ENCODE measurements around the gene TTC23L. TPM values are rescaled to one million over a fixed set of nuclear protein-coding genes. Genes with fewer than 3 reads are reported as not detected.

Gene TTC23L
- total RNA-seq, 1 experiment from 2014 or later = 0.41 TPM

- TF ChIP-seq EZH2 (IDR thresholded peaks at IDR 0.05; ENCODE audit: borderline replicate concordance, low read depth, low read length, poor library complexity, severe bottlenecking) (no peak), CTCF (conservative IDR thresholded peaks at IDR 0.05; ENCODE audit: low read depth, low read length) (no peak)
- POLR2A ChIA-PET (ENCODE audit: low non-redundant PET) = interaction anchor here (0.6 kb wide), 1 partner anchor 32 kb away, joined by 3 read pairs; no protein-coding TSS in a partner anchor
- Histone ChIP-seq H3K9me3 (ENCODE audit: low read depth, low read length, poor library complexity, severe bottlenecking) (no peaks in the 10 kb centered on the region), H3K4me3 (ENCODE audit: low read depth, low read length, poor library complexity, severe bottlenecking) (no peak overlapping the region), H3K36me3 (ENCODE audit: insufficient read depth, low read length, poor library complexity, severe bottlenecking) (no peaks in the 10 kb centered on the region), H3K27ac (ENCODE audit: low read depth, low read length, poor library complexity, severe bottlenecking) (no peak overlapping the region), H3K27me3 (replicated peaks; ENCODE audit: insufficient read depth, low read depth, low read length, poor library complexity) (peaks cover under 1% of the 10 kb centered on the region), H3K4me1 (ENCODE audit: insufficient read depth, low read length, poor library complexity, severe bottlenecking) (no peaks in the 10 kb centered on the region)
- CTCF ChIA-PET = no interaction called here
- no TSS peak for BruUV-seq (replicated peaks)
- intact Hi-C loops (cut with micrococcal nuclease; ENCODE audit: unreplicated experiment) = loop anchor here (2.0 kb wide), 1 partner anchor 401 kb away; no protein-coding TSS in a partner anchor
- no peak for DNase-seq (ENCODE audit: low spot score)
Observed at GRCh38 chr5:34891981-34892380, 53.0 kb downstream of the TTC23L start.

DNA sequence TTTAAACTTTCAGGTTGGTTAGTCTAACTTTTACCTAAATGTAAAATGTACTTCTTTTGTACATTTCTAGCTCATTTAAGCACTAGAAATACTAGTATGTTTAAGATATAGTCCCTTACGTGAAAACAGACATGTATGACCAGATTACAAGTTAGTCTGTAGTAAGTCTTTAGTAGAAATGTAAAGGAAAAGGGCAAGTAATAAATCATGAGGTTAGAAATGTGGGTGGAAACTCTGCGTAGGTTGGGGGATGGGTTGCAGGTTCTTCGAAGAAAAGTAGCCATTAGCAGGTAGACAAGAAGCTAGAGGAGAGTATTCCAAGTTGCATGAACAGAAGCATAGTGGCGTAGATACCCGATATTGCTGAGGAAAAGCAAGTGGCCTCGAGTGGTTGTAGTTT is 53.5 kb downstream of the TTC23L start:
- H3K27ac ChIP-seq (ENCODE audit: low read depth, low read length, poor library complexity, severe bottlenecking) = no peak overlapping the region
- H3K9me3 ChIP-seq (ENCODE audit: low read depth, low read length, poor library complexity, severe bottlenecking) = no peaks in the 10 kb centered on the region
- H3K4me1 ChIP-seq (ENCODE audit: insufficient read depth, low read length, poor library complexity, severe bottlenecking) = no peaks in the 10 kb centered on the region
- H3K27me3 ChIP-seq (replicated peaks; ENCODE audit: insufficient read depth, low read depth, low read length, poor library complexity) = no peaks in the 10 kb centered on the region
- DNase-seq (ENCODE audit: low spot score) = no peak
- ChIA-PET POLR2A (ENCODE audit: low non-redundant PET) (interaction anchor here (0.6 kb wide), 1 partner anchor 32 kb away, joined by 3 read pairs; no protein-coding TSS in a partner anchor), CTCF (no interaction called here)
- intact Hi-C loops (cut with micrococcal nuclease; ENCODE audit: unreplicated experiment) = no loop called here
- no peaks in the 10 kb centered on the region for H3K36me3 ChIP-seq (ENCODE audit: insufficient read depth, low read length, poor library complexity, severe bottlenecking)
- H3K4me3 ChIP-seq (ENCODE audit: low read depth, low read length, poor library complexity, severe bottlenecking) = no peak overlapping the region
- no TSS peak for BruUV-seq (replicated peaks)
- TF ChIP-seq EZH2 (IDR thresholded peaks at IDR 0.05; ENCODE audit: borderline replicate concordance, low read depth, low read length, poor library complexity, severe bottlenecking) (no peak), CTCF (conservative IDR thresholded peaks at IDR 0.05; ENCODE audit: low read depth, low read length) (no peak)

- Histone ChIP-seq H3K4me3 (ENCODE audit: low read depth, low read length, poor library complexity, severe bottlenecking) (no peak overlapping the region), H3K27me3 (replicated peaks; ENCODE audit: insufficient read depth, low read depth, low read length, poor library complexity) (no peaks in the 10 kb centered on the region), H3K9me3 (ENCODE audit: low read depth, low read length, poor library complexity, severe bottlenecking) (no peaks in the 10 kb centered on the region), H3K27ac (ENCODE audit: low read depth, low read length, poor library complexity, severe bottlenecking) (no peak overlapping the region), H3K36me3 (ENCODE audit: insufficient read depth, low read length, poor library complexity, severe bottlenecking) (no peaks in the 10 kb centered on the region), H3K4me1 (ENCODE audit: insufficient read depth, low read length, poor library complexity, severe bottlenecking) (no peaks in the 10 kb centered on the region)
- ChIA-PET CTCF (interaction anchor here (2.0 kb wide), 1 partner anchor 409 kb away, joined by 7 read pairs; no protein-coding TSS in a partner anchor), POLR2A (ENCODE audit: low non-redundant PET) (no interaction called here)
- no peak for DNase-seq (ENCODE audit: low spot score)
- BruUV-seq (replicated peaks) = no TSS peak
- no peak for TF ChIP-seq EZH2 (IDR thresholded peaks at IDR 0.05; ENCODE audit: borderline replicate concordance, low read depth, low read length, poor library complexity, severe bottlenecking)
- no peak for TF ChIP-seq CTCF (conservative IDR thresholded peaks at IDR 0.05; ENCODE audit: low read depth, low read length)
- intact Hi-C loops (cut with micrococcal nuclease; ENCODE audit: unreplicated experiment) = loop anchor here (5.0 kb wide), 1 partner anchor 237 kb away; the partner anchor contains the start of gene RAI14
Observed at GRCh38 chr5:34894716-34895115, 55.8 kb downstream of the TTC23L start.
